ENCODE measurements around the gene PANX3. TPM values are rescaled to one million over a fixed set of nuclear protein-coding genes. Genes with fewer than 3 reads are reported as not detected.

Gene PANX3
- polyA plus RNA-seq, 1 of the 3 experiments (the other 2 are of a cell fraction): not detected

DNA sequence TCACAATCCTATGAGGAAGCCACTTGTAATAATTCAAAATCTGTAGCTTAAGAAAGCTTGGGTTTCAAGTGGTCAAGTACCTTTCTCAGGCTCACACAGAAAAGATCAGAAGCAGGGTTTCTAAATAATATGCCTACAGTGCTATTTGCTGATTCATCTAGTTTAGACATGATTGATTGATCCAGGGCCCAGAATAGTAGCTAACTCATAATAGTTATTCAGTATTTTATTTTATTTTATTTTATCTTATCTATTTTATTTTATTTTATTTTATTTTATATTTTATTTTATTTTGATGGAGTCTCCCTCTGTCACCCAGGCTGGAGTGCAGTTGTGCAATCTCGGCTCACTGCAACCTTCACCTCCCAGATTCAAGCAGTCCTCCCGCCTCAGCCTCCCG lies 15.9 kb upstream of the PANX3 start:
- CTCF ChIA-PET: interaction anchor here (1.6 kb wide), 1 partner anchor 9 kb away, joined by 8 read pairs; no protein-coding TSS in a partner anchor

DNA sequence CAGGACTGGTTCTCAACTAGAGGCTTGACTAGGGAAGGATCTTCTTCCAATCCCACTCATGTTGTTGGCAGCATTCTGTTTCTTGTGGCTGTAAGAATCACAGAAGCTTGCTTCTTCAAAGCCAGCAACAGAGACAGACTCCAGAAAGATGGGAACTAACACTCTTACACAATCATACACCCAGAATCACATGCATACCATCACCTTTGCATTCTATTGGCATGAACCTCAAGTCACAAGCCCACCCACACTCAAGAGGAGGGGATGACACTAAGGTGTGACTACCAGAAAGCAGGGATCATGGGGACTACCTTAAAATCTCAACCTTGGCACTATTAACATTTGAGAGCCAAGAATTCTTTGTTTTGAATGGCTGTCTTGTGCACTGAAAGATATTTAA lies 13.6 kb upstream of the PANX3 start:
- Histone ChIP-seq H3K9ac (no peak overlapping the region), H3K9me3 (no peaks in the 10 kb centered on the region), H3K4me1 (ENCODE audit: control insufficient read depth in 1 of 2, insufficient read depth in 2 of 2, low read depth in 1 of 2, low read length in 1 of 2) (peaks cover 0 to 5% of the 10 kb centered on the region in 2 experiments; a peak in 1 of 4 replicates), H3K9me2 (no peaks in the 10 kb centered on the region), H3K27ac (ENCODE audit: low read depth in 2 of 2, low read length in 1 of 2) (no peak overlapping the region), H3K36me3 (replicated peaks in 1 of 2; ENCODE audit: control insufficient read depth in 1 of 2, insufficient read depth in 2 of 2, low read length in 1 of 2) (no peaks in the 10 kb centered on the region), H3K4me3 (ENCODE audit: low read depth in 2 of 2, low read length in 1 of 2) (no peak overlapping the region), H3K79me2 (ENCODE audit: insufficient read depth) (no peaks in the 10 kb centered on the region), H3K4me2 (no peak overlapping the region), H3F3A (replicated peaks; ENCODE audit: insufficient read depth) (peaks cover 3% of the 10 kb centered on the region), H2AFZ (ENCODE audit: low read depth) (no peak overlapping the region), H4K20me1 (ENCODE audit: insufficient read depth) (no peaks in the 10 kb centered on the region), H3K27me3 (ENCODE audit: insufficient read depth) (peaks cover 26% of the 10 kb centered on the region; the same call in 1 of the 2 replicates)
- ChIA-PET POLR2A (no interaction called here), CTCF (interaction anchor here (0.8 to 1.5 kb wide), 2 partner anchors 12 to 195 kb away, joined by 3 to 5 read pairs; no protein-coding TSS in a partner anchor)
- no peak for DNase-seq
- TF ChIP-seq JUND (IDR thresholded peaks at IDR 0.05) (no peak), ZBTB33 (IDR thresholded peaks at IDR 0.05; ENCODE audit: borderline replicate concordance, low read depth) (no peak), MEF2A (IDR thresholded peaks at IDR 0.05; ENCODE audit: borderline replicate concordance, low read depth) (no peak), NFIC (IDR thresholded peaks at IDR 0.05; ENCODE audit: borderline replicate concordance) (no peak), EP300 (IDR thresholded peaks at IDR 0.05; ENCODE audit: borderline replicate concordance in 1 of 2, low read depth in 1 of 2, low read length in 1 of 2) (no peak), CTCF (IDR thresholded peaks at IDR 0.05) (no peak), ELF1 (IDR thresholded peaks at IDR 0.05) (no peak), POLR2AphosphoS5 (IDR thresholded peaks at IDR 0.05; ENCODE audit: low read depth, low read length) (no peak), TCF12 (IDR thresholded peaks at IDR 0.05) (no peak)

More for the DNA sequence above, 15.9 kb upstream of the PANX3 start:
- Histone ChIP-seq H4K20me1 (ENCODE audit: insufficient read depth) (no peaks in the 10 kb centered on the region), H3K4me3 (ENCODE audit: low read depth in 2 of 2, low read length in 1 of 2) (no peak overlapping the region), H3K27ac (ENCODE audit: low read depth in 2 of 2, low read length in 1 of 2) (no peak overlapping the region), H3K4me1 (ENCODE audit: control insufficient read depth in 1 of 2, insufficient read depth in 2 of 2, low read depth in 1 of 2, low read length in 1 of 2) (no peaks in the 10 kb centered on the region), H3K9ac (no peak overlapping the region), H3K79me2 (ENCODE audit: insufficient read depth) (no peaks in the 10 kb centered on the region), H3F3A (replicated peaks; ENCODE audit: insufficient read depth) (peaks cover 3% of the 10 kb centered on the region), H3K36me3 (replicated peaks in 1 of 2; ENCODE audit: control insufficient read depth in 1 of 2, insufficient read depth in 2 of 2, low read length in 1 of 2) (no peaks in the 10 kb centered on the region), H3K4me2 (no peak overlapping the region), H3K27me3 (ENCODE audit: insufficient read depth) (peaks cover 34% of the 10 kb centered on the region; the same call in 1 of the 2 replicates), H3K9me3 (no peaks in the 10 kb centered on the region), H3K9me2 (no peaks in the 10 kb centered on the region), H2AFZ (ENCODE audit: low read depth) (no peak overlapping the region)
- no peak for DNase-seq
- TF ChIP-seq JUND (IDR thresholded peaks at IDR 0.05) (no peak), EZH2phosphoT487 (IDR thresholded peaks at IDR 0.05; ENCODE audit: borderline replicate concordance, low read depth) (no peak), TAF1 (IDR thresholded peaks at IDR 0.05; ENCODE audit: borderline replicate concordance, low read depth, low read length) (no peak), RXRA (IDR thresholded peaks at IDR 0.05; ENCODE audit: borderline replicate concordance, low read depth) (no peak), GATA2 (CRISPR knock-in tag; IDR thresholded peaks at IDR 0.05) (no peak), SMC3 (IDR thresholded peaks at IDR 0.05; ENCODE audit: low read depth, low read length) (no peak), FOSL2 (IDR thresholded peaks at IDR 0.05; ENCODE audit: borderline replicate concordance, low read depth) (no peak), PBX3 (IDR thresholded peaks at IDR 0.05) (no peak), YY1 (IDR thresholded peaks at IDR 0.05; ENCODE audit: low read depth) (no peak), SIN3A (IDR thresholded peaks at IDR 0.05; ENCODE audit: borderline replicate concordance, low read depth, low read length) (no peak), MEF2A (IDR thresholded peaks at IDR 0.05; ENCODE audit: borderline replicate concordance, low read depth) (no peak), NFIC (IDR thresholded peaks at IDR 0.05; ENCODE audit: borderline replicate concordance) (no peak), ZBTB33 (IDR thresholded peaks at IDR 0.05; ENCODE audit: borderline replicate concordance, low read depth) (no peak)
- TF ChIP-seq, protein P1, sequence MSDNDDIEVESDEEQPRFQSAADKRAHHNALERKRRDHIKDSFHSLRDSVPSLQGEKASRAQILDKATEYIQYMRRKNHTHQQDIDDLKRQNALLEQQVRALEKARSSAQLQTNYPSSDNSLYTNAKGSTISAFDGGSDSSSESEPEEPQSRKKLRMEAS (IDR thresholded peaks at IDR 0.05; ENCODE audit: low read depth): no peak
- POLR2A ChIA-PET: no interaction called here
- WGBS (ENCODE audit: low lambda C conversion rate): 15% methylated on average over 3 of the region's 3 CpGs

Measured in SK-N-SH (cell line).